Measurements from ENCODE around the gene ZFP91.
"Not testable (repeated sequence)": the region's sequence is repeated elsewhere in the genome, so short reads cannot be mapped to it uniquely, and the experiment has no call there.

The ZFP91 gene, protein sequence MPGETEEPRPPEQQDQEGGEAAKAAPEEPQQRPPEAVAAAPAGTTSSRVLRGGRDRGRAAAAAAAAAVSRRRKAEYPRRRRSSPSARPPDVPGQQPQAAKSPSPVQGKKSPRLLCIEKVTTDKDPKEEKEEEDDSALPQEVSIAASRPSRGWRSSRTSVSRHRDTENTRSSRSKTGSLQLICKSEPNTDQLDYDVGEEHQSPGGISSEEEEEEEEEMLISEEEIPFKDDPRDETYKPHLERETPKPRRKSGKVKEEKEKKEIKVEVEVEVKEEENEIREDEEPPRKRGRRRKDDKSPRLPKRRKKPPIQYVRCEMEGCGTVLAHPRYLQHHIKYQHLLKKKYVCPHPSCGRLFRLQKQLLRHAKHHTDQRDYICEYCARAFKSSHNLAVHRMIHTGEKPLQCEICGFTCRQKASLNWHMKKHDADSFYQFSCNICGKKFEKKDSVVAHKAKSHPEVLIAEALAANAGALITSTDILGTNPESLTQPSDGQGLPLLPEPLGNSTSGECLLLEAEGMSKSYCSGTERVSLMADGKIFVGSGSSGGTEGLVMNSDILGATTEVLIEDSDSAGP

GRCh38 chr11:58578635-58579191, at the start of gene ZFP91:
Gene ZFP91 (plus strand): TSS chr11:58579063. CDS start chr11:58579282, 219 bp downstream.
- peak; percentile 58 for DNase-seq (ENCODE audit: insufficient read length, low spot score)
- no peak for FAIRE-seq

DNA sequence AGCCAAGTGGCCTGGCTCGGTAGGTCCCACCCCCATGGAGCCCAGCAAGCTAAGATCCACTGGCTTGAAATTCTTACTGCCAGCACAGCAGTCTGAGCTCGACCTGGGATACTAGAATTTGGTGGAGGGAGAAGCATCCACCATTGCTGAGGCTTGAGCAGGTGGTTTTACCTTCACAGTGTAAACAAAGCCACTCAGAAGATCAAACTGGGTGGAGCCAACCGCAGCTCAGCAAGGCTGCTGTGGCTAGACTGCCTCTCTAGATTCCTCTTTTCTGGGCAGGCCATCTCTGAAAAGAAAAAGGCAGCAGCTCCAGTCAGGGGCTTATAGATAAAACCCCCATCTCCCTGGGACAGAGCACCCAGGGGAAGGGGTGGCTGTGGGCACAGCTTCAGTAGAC, 48.6 kb upstream of the ZFP91 start:
- FAIRE-seq = no peak

DNA sequence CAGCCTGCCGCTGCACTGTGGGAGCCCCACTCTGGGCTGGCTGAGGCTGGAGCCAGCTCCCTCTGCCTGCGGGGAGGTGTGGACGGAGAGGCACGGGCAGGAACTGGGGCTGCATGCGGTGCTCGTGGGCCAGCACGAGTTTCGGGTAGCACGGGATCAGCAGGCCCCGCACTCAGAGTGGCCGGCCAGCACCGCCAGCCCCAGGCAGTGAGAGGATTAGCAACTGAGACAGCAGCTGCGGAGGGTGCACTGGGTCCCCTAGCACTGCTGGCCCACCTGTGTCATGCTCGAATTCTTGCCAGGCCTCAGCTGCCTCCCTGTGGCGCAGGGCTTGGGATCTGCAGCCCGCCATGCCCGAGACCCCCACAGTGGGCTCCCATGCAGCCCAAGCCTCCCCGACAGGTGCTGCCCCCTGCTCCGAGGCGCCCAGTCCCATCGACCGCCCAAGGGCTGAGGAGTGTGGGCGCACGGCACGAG, 47.0 kb upstream of the ZFP91 start:
- no peak for FAIRE-seq
- DNase-seq (ENCODE audit: insufficient read length, low spot score) = no peak

More for the DNA sequence above, 48.6 kb upstream of the ZFP91 start:
- no peak for DNase-seq (ENCODE audit: insufficient read length, low spot score)

DNA sequence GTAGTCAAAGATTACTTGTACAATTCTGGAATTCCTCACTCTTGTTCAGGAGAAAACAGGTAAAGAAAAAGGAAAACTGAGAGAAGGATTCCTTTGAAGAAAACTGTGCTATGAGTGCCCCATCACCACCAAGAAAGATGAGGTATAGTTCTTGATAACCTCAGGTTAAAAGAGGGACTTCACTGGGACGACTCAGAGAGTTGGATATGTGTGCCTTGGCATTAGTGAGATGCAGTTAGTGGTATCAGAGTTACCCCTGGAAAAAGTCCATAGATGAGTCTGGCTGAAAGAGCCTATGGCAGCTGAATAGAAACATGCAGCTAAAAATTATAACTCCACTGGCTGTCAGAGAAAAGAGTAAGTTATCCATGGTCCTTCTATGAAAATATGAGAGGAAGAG, 32.0 kb upstream of the ZFP91 start:
- FAIRE-seq = no peak

DNA sequence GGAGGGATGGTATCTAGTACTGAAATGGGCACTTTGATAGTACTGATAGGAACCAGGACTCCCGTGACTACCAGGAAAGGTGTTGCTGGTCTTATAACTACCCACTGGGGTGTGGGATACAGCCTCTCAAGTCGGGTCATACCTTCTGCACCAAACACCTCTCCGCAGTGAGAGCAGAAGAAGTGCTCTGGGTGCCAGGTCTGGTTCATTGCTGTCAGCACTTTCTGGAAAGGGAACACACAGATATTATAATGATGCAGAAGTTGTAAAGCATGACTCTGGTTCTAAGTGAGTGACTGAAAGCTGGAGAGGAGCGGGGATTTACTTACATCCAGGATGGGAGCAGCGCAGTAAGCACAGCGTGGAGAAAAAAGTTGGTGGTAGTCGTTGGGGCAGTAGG, 29.2 kb upstream of the ZFP91 start:
- DNase-seq (ENCODE audit: insufficient read length, low spot score) (no peak), FAIRE-seq (no peak)

More for the DNA sequence above, 32.0 kb upstream of the ZFP91 start:
- DNase-seq (ENCODE audit: insufficient read length, low spot score) = no peak

DNA sequence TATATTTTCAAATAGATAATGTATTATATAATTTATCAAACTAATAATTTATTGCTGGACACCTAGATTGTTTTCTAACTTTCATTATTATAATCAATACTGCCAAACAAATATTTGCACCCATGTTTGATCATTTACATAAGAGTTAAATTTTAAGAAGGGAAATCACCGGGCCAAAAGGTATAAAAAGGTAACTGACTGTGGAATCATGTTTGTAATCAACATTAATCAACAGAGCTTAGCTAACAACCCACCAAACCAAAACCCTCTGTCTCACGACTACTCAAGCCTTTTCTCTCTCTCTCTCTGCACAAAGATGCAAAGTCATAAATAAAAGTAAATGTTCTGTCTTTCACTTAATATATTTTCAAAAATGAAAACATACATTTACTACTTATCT, 18.0 kb upstream of the ZFP91 start:
- FAIRE-seq (no peak), DNase-seq (ENCODE audit: insufficient read length, low spot score) (no peak)

DNA sequence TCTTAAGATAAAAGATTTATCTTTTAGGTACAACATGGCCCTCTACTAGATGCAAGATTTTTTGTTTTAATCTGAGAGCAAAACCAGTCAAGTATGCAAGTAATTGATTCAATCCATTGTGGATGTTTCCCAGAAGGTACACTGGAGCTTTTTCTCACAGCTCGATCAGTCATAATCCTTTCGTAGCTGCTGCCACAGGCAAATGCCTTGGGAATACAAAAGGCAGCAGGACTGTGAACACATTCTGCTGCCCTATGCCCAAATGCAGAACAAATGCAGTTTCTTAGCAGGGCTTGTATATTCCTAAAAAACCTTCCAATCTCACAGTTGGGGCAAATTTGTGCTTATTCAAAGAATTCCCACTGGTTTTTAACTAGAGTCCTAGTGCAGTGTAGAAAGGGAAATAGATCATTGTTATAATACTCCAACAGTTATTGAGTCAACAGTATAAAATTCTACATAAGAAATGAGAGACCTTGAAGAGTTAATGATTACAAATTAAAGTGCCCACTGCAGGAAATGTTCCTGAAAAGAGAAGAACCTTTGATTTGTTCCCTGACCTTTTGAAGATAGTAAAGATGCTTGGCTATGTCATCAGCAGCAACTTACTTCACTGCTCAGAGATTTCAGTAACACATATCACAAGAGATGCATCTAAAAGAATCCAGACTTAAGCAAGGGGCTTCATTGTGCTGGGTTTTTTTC, 17.3 kb upstream of the ZFP91 start:
- FAIRE-seq (no peak), DNase-seq (ENCODE audit: insufficient read length, low spot score) (no peak)

- no peak for DNase-seq (ENCODE audit: insufficient read length, low spot score)
- FAIRE-seq = peak; percentile 66
Measured at GRCh38 chr11:58562375-58562800, 16.5 kb upstream of the ZFP91 start.

DNA sequence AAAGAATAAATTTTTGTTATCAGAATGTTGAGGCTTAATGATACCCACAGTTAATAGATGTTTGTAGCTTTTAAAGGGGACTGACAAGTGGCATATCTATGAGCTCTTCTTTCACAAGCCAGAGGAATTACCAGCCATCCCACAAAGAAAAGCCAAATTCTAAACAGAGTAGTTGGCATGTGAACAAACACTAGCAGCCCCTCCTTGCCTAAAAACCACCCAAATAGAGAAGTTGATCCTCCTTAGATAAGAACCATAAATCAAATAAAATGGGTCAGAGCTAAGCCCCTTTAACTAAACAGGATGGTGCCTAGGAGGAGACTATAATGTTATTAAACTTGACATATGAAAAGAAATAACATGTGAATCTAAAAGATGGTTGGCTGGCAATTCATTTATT, 14.6 kb upstream of the ZFP91 start:
- DNase-seq (ENCODE audit: insufficient read length, low spot score) (no peak), FAIRE-seq (no peak)

- no peak for DNase-seq (ENCODE audit: insufficient read length, low spot score)
- FAIRE-seq = peak; percentile 80
Measured at GRCh38 chr11:58567889-58568512, 10.9 kb upstream of the ZFP91 start.

DNA sequence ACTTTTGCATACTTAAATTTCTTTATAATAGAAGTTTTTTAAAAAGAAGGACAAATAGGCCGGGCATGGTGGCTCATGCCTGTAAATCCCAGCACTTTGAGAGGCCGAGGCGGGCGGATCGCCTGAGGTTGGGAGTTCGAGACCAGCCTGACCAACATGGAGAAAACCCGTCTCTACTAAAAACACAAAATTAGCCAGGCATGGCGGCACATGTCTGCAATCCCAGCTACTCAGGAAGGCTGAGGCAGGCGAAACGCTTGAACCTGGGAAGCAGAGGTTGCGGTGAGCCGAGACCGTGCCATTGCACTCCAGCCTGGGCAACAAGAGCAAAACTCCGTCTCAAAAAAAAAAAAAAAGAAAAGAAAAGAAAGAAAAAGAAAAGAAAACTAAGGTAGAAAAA, 6.0 kb upstream of the ZFP91 start:
- DNase-seq (ENCODE audit: insufficient read length, low spot score); FAIRE-seq: not testable (repeated sequence)

DNA sequence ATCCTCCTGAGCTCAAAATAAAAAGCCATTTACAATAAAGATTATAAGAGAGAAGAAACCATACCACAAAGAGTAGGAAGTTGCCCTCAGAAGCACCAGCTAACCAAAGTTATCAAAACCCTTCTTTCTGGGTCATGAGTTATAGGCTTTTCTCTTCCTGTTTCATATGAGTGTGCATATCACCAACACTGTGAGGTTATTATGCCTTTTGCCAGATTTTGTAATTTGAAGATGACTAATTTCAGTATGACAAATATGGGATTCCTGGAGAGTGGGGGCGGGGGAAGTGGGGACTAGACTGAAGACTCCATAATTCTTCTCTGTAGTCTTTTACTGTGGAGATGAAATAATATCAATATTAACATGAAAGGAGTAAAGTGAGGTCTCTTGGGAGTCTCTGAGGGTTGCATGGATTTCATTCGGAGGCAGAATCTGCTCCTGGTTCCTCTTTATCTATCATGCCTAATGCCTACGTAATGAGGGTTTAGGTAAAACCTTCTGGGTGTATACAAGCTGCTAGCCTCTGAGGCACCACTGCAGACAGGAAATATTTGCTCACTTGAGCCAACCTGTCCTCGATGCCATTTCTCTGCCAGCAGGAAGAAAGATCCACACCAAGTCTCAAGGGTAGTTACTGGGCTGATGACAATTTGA, 5.3 kb upstream of the ZFP91 start:
- DNase-seq (ENCODE audit: insufficient read length, low spot score) = no peak
- FAIRE-seq = peak; percentile 95

DNA sequence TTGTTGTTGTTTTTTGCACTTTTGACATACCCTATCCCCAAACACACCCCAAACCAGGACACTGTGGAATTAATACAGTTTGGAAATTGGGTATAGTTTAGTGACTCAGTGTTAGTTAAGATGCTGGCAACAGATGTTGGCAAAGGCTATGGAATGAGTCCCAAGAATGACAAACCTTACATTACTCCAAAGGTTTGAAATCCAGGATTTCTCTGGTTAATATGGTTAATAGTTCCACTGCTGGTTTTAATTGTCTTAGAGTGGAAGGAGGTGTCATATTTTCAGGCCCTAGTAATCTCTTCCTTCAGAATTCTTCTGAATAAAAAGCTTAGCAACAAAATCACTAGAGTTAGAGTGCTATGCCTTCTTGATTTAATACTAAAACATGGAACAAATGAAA, 4.0 kb upstream of the ZFP91 start:
- FAIRE-seq = peak; percentile 85
- DNase-seq (ENCODE audit: insufficient read length, low spot score) = no peak

- FAIRE-seq (peak; percentile 82), DNase-seq (ENCODE audit: insufficient read length, low spot score) (no peak)
Measured at GRCh38 chr11:58575377-58576020, 3.4 kb upstream of the ZFP91 start, which contains the start of gene LPXN. Gene LPXN (minus strand): TSS chr11:58575856. CDS start chr11:58575772, 84 bp downstream.

DNA sequence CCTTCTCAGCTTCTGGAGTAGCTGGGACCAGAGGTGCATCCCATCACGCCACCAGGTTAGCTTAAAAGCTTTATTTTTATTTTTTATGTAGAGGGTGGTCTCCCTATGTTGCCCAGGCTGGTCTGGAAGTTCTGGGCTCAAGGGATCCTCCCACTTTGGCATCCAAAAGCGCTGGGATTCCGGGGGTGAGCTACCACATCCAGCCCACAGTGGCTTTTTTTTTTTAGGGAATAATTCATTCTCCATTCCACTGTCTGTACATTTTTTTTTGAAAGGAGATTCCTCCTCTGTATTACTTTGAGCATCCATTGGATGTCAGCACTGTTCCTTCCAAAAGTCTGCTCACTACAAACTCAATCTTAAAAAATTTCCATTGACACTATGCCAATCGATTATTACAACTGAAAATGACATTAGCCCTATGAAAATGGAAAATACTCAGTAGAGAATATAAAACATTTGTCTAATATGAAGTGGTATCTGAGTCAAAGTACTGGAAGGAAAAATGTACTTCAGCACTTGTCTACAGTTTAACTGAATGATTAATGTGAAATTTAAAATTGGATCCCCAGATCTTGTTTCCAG, 1.9 kb upstream of the ZFP91 start:
- FAIRE-seq (peak; percentile 44), DNase-seq (ENCODE audit: insufficient read length, low spot score) (no peak)

GRCh38 chr11:58577555-58578135, 1.2 kb upstream of the ZFP91 start:
- no peak for FAIRE-seq

DNA sequence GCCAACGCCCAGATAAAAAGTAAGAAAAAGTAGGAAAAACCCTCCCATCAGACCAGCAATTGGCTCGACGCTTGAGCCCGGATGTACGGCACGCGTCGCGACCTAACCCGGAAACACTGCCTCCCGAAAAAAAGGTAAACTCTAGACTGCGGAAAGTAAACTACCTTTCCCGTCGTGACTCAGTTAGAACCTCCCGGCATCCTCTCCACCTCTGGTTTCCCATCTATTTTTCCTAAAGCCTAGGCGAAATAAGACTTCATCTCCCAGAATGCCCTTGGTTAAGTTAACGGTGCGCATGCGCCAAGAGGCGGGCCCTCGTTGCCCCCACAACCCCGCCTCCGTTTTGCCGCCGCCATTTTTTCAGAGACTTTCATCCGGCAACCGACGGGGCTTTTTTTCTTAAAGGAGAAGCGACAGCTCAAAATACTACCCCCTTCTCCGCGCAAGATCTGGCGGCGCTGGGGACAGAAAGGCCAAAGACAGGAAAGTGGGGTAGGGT, 678 bp upstream of the ZFP91 start:
- DNase-seq (ENCODE audit: insufficient read length, low spot score) = no peak
- FAIRE-seq = peak; percentile 98

More at GRCh38 chr11:58577555-58578135, 1.2 kb upstream of the ZFP91 start:
- no peak for DNase-seq (ENCODE audit: insufficient read length, low spot score)

All from GM19239 (cell line).